IMR-90 (cell line): ENCODE data around the gene NTF3. TPM values are rescaled to one million over a fixed set of nuclear protein-coding genes. Genes with fewer than 3 reads are reported as not detected.

Experiments used
- ATAC-seq: fragments of 200-7000 bp; cut with Tn5 transposase; 2 replicates; pipeline ENCODE4 v1.9.1; 2020; ENCODE audit warnings: low read depth, mild to moderate bottlenecking, moderate library complexity
- BruUV-seq: library from RNA; stranded (reverse); fragments of 400-500 nt; replicated peaks from 2 replicates; lab custom pipeline; 2021; lab: Mats Ljungman, UMichigan
- CTCF ChIA-PET: fragments of 300-600 bp; formaldehyde crosslinking; extraction: SDS; loops from one replicate; lab custom pipeline; 2021; ENCODE audit warnings: antibody characterized with exemption; lab: Yijun Ruan, JAX
- POLR2A ChIA-PET: fragments of 300-600 bp; sonication (Branson Sonifier 250); formaldehyde crosslinking; loops from one replicate; lab custom pipeline; 2022; ENCODE audit warnings: antibody characterized with exemption; ENCODE audit not compliant: unreplicated experiment; lab: Charles Lee
- DNase-seq: peaks from one replicate; pipeline ENCODE4 v3.0.0; 2013
- H2AFZ ChIP-seq: replicated peaks from 2 replicates; pipeline ENCODE3; 2013; ENCODE audit warnings: low read length, mild to moderate bottlenecking; ENCODE audit not compliant: poor library complexity
- H2AK5ac ChIP-seq: 2 replicates; pipeline ENCODE4 v1.6.1; 2013; ENCODE audit warnings: low read depth, low read length, inconsistent platforms
- H2AK9ac ChIP-seq: replicated peaks from 2 replicates; pipeline ENCODE3; 2013; ENCODE audit warnings: mild to moderate bottlenecking, low read depth, low read length, moderate library complexity; ENCODE audit not compliant: poor library complexity
- H2BK120ac ChIP-seq: 2 replicates; pipeline ENCODE4 v1.6.1; 2013; ENCODE audit warnings: low read depth, low read length, inconsistent platforms
- H2BK15ac ChIP-seq: 3 replicates; pipeline ENCODE4 v1.6.1; 2013; ENCODE audit warnings: low read depth, low read length, inconsistent platforms
- H2BK20ac ChIP-seq: 2 replicates; pipeline ENCODE4 v1.6.1; 2013; ENCODE audit warnings: low read depth, mild to moderate bottlenecking, inconsistent platforms, low read length, moderate library complexity
- H2BK5ac ChIP-seq: 2 replicates; pipeline ENCODE4 v1.6.1; 2013; ENCODE audit warnings: mild to moderate bottlenecking, low read depth, low read length, inconsistent platforms; ENCODE audit not compliant: poor library complexity, severe bottlenecking
- H3K14ac ChIP-seq: replicated peaks from 2 replicates; pipeline ENCODE4 v1.6.1; 2013; ENCODE audit warnings: low read depth, low read length, inconsistent platforms
- H3K18ac ChIP-seq: 2 replicates; pipeline ENCODE4 v1.6.1; 2013; ENCODE audit warnings: low read depth, low read length, control low read depth
- H3K23ac ChIP-seq: 2 replicates; pipeline ENCODE4 v1.6.1; 2013; ENCODE audit warnings: low read depth, low read length, inconsistent platforms
- H3K27ac ChIP-seq: 2 replicates; pipeline ENCODE4 v1.5.1; 2013; ENCODE audit warnings: mild to moderate bottlenecking, control low read depth, low read length; ENCODE audit not compliant: insufficient read depth
- H3K27me3 ChIP-seq: 2 replicates; pipeline ENCODE4 v1.6.1; 2013; ENCODE audit warnings: low read length; ENCODE audit not compliant: control insufficient read depth, insufficient read depth
- H3K36me3 ChIP-seq: 2 replicates; pipeline ENCODE4 v1.6.1; 2013; ENCODE audit warnings: low read length, mixed read lengths; ENCODE audit not compliant: control insufficient read depth, insufficient read depth
- H3K4ac ChIP-seq: 2 replicates; pipeline ENCODE4 v1.6.1; 2013; ENCODE audit warnings: low read depth, low read length, inconsistent platforms
- H3K4me1 ChIP-seq: 2 replicates; pipeline ENCODE4 v1.6.1; 2013; ENCODE audit warnings: low read length, mixed read lengths; ENCODE audit not compliant: control insufficient read depth, insufficient read depth
- H3K4me2 ChIP-seq: 2 replicates; pipeline ENCODE4 v1.6.1; 2013; ENCODE audit warnings: low read depth, mild to moderate bottlenecking, control low read depth, low read length, moderate library complexity
- H3K4me3 ChIP-seq: 2 replicates; pipeline ENCODE4 v1.5.1; 2013; ENCODE audit warnings: low read depth, mild to moderate bottlenecking, control low read depth, low read length, moderate library complexity; ENCODE audit not compliant: insufficient read depth
- H3K56ac ChIP-seq: 2 replicates; pipeline ENCODE4 v1.6.1; 2013; ENCODE audit warnings: low read length, inconsistent platforms; ENCODE audit not compliant: insufficient read depth; ENCODE audit errors: extremely low read depth
- H3K79me1 ChIP-seq, 2 experiments: 2 replicates each; pipeline ENCODE4 v1.6.1; 2013; ENCODE audit warnings: low read length in 2 of 2, inconsistent platforms in 1 of 2, low read depth in 1 of 2
- H3K9ac ChIP-seq: 2 replicates; pipeline ENCODE4 v1.6.1; 2013; ENCODE audit warnings: low read depth, low read length, control low read depth
- H3K9me1 ChIP-seq: 2 replicates; pipeline ENCODE4 v1.6.1; 2013; ENCODE audit warnings: low read length, inconsistent platforms; ENCODE audit not compliant: insufficient read depth
- H3K9me3 ChIP-seq: 2 replicates; pipeline ENCODE4 v1.6.1; 2013; ENCODE audit warnings: low read length; ENCODE audit not compliant: control insufficient read depth, insufficient read depth
- H4K20me1 ChIP-seq: 2 replicates; pipeline ENCODE4 v1.6.1; 2013; ENCODE audit warnings: low read length, inconsistent platforms; ENCODE audit not compliant: insufficient read depth
- H4K5ac ChIP-seq: 2 replicates; pipeline ENCODE4 v1.6.1; 2013; ENCODE audit warnings: mild to moderate bottlenecking, low read depth, low read length, control low read depth
- H4K8ac ChIP-seq, 2 experiments: 2 replicates each; pipeline ENCODE4 v1.6.1; 2013; ENCODE audit warnings: low read depth in 2 of 2, low read length in 2 of 2, control low read depth in 1 of 2, inconsistent platforms in 1 of 2
- H4K91ac ChIP-seq: 2 replicates; pipeline ENCODE4 v1.6.1; 2013; ENCODE audit warnings: low read depth, low read length, inconsistent platforms; ENCODE audit not compliant: insufficient read depth
- BHLHE40 ChIP-seq: fragments of 150-350 bp; IDR thresholded peaks from 2 replicates; pipeline ENCODE4 v1.6.1; 2016; ENCODE audit warnings: mild to moderate bottlenecking, low read depth, low read length
- CEBPB ChIP-seq: IDR thresholded peaks from 2 replicates; pipeline ENCODE4 v1.6.1; 2012; ENCODE audit warnings: low read depth, low read length, improper control_type of control experiment
- CHD1 ChIP-seq: IDR thresholded peaks from 2 replicates; pipeline ENCODE4 v1.6.1; 2012; ENCODE audit warnings: low read depth, low read length, improper control_type of control experiment
- CTCF ChIP-seq: conservative IDR thresholded peaks from 2 replicates; pipeline ENCODE4 v1.5.1; 2012; ENCODE audit warnings: mild to moderate bottlenecking, low read depth, low read length, improper control_type of control experiment
- ELK1 ChIP-seq: fragments of 150-350 bp; IDR thresholded peaks from 2 replicates; pipeline ENCODE4 v1.6.1; 2016; ENCODE audit warnings: low read depth, mild to moderate bottlenecking, low read length, moderate library complexity, borderline replicate concordance
- MAFK ChIP-seq: IDR thresholded peaks from 2 replicates; pipeline ENCODE4 v1.6.1; 2012; ENCODE audit warnings: low read depth, low read length, improper control_type of control experiment
- MAZ ChIP-seq: IDR thresholded peaks from 2 replicates; pipeline ENCODE4 v1.6.1; 2012; ENCODE audit warnings: low read depth, mild to moderate bottlenecking, low read length, improper control_type of control experiment, moderate library complexity, borderline replicate concordance
- MXI1 ChIP-seq: IDR thresholded peaks from 2 replicates; pipeline ENCODE4 v1.6.1; 2012; ENCODE audit warnings: low read depth, mild to moderate bottlenecking, low read length, moderate library complexity, borderline replicate concordance
- NFE2L2 ChIP-seq: fragments of 150-350 bp; IDR thresholded peaks from 2 replicates; pipeline ENCODE4 v1.6.1; 2016; ENCODE audit warnings: low read depth, mild to moderate bottlenecking, low read length
- POLR2A ChIP-seq: IDR thresholded peaks from 2 replicates; pipeline ENCODE4 v1.6.1; 2012; ENCODE audit warnings: mild to moderate bottlenecking, low read depth, low read length
- RCOR1 ChIP-seq: IDR thresholded peaks from 2 replicates; pipeline ENCODE4 v1.6.1; 2012; ENCODE audit warnings: mild to moderate bottlenecking, low read length, improper control_type of control experiment; ENCODE audit not compliant: insufficient replicate concordance
- RFX5 ChIP-seq: IDR thresholded peaks from 2 replicates; pipeline ENCODE4 v1.8.0; 2012; ENCODE audit warnings: low read depth, mild to moderate bottlenecking, low read length, moderate library complexity
- USF2 ChIP-seq: fragments of 150-350 bp; IDR thresholded peaks from 2 replicates; pipeline ENCODE4 v1.6.1; 2017; ENCODE audit warnings: mild to moderate bottlenecking, antibody characterized with exemption, low read length, low read depth
- WGBS, 2 experiments: methylation state at CpG; one replicate each; pipeline versions ENCODE4 v1.1.5 to v1.1.7; 2013; ENCODE audit warnings: missing lambda C conversion rate in 2 of 2; ENCODE audit not compliant: insufficient read length in 1 of 2; ENCODE audit errors: extremely low coverage in 2 of 2; 5-methylcytosine and 5-hydroxymethylcytosine counted together
- dilution Hi-C: fragments of 300-500 bp; cut with HindIII; formaldehyde crosslinking; loops from one replicate; pipeline ENCODE4 v1.14.3; 2018; ENCODE audit warnings: low sequenced_read_pairs; ENCODE audit not compliant: unreplicated experiment
- in situ Hi-C: fragments of 300-500 bp; cut with MboI; formaldehyde crosslinking; loops from 3 replicates; pipeline ENCODE4 v1.14.3; 2019; ENCODE audit warnings: low sequenced_read_pairs, inconsistent platforms, mixed read lengths
- intact Hi-C: fragments of 100-400 bp; cut with micrococcal nuclease; formaldehyde crosslinking; loops from 2 replicates; pipeline ENCODE4 v1.10.0; 2022
- polyA plus RNA-seq, 3 experiments: library from polyadenylated mRNA; depleted of rRNA; stranded (reverse); fragments of >200 nt; gene quantifications; 2 replicates each; pipeline ENCODE4 v1.2.3, GENCODE V29; 2012; ENCODE audit warnings: low replicate concordance in 1 of 3
- total RNA-seq: library from RNA; depleted of rRNA; stranded (reverse); fragments of >200 nt; gene quantifications from 2 replicates; pipeline ENCODE4 v1.2.3, GENCODE V29; 2012

The NTF3 gene
- total and polyA plus RNA-seq, 2 of the 4 experiments (the other 2 are of a cell fraction): 12.2 to 32.4 TPM

GRCh38 chr12:5392961-5393360 is 38.9 kb upstream of the NTF3 start:
- Histone ChIP-seq H4K20me1 (no peaks in the 10 kb centered on the region), H3K4me3 (no peak overlapping the region), H3K79me1 (no peaks in the 10 kb centered on the region), H2BK20ac (no peak overlapping the region), H3K56ac (no peak overlapping the region), H2BK120ac (no peak overlapping the region), H3K4ac (no peak overlapping the region), H3K9me3 (no peaks in the 10 kb centered on the region), H2BK15ac (no peak overlapping the region), H3K18ac (no peak overlapping the region), H3K4me1 (no peaks in the 10 kb centered on the region), H3K4me2 (no peak overlapping the region), H2AK5ac (no peak overlapping the region), H2AFZ (no peak overlapping the region), H3K27ac (no peak overlapping the region), H4K91ac (no peak overlapping the region), H3K9me1 (no peaks in the 10 kb centered on the region), H3K14ac (no peak overlapping the region), H3K23ac (no peak overlapping the region), H2AK9ac (no peak overlapping the region), H4K5ac (no peak overlapping the region), H3K27me3 (peaks cover 5% of the 10 kb centered on the region), H3K9ac (no peak overlapping the region), H3K36me3 (no peaks in the 10 kb centered on the region), H2BK5ac (no peak overlapping the region), H4K8ac (no peak overlapping the region)
- BruUV-seq: no TSS peak
- ChIA-PET POLR2A (no interaction called here), CTCF (no interaction called here)
- DNase-seq (no peak), ATAC-seq (no peak)
- in situ Hi-C loops: no loop called here
- dilution Hi-C loops: no loop called here
- no CpG with 5 or more reads among the region's 5 CpGs for WGBS, 2 experiments
- intact Hi-C loops: no loop called here
- TF ChIP-seq NFE2L2: no peak
- TF ChIP-seq ELK1: no peak
- no peak for TF ChIP-seq MAFK
- TF ChIP-seq POLR2A: no peak
- no peak for TF ChIP-seq CTCF
- no peak for TF ChIP-seq MAZ
- no peak for TF ChIP-seq MXI1
- TF ChIP-seq RCOR1: no peak
- TF ChIP-seq BHLHE40: no peak
- TF ChIP-seq RFX5: no peak
- no peak for TF ChIP-seq CEBPB
- TF ChIP-seq USF2: no peak
- no peak for TF ChIP-seq CHD1
